T1000 (cell line): ENCODE measurements around the gene YRDC.

Experiments used
- DNase-seq: peaks from one replicate; lab custom pipeline; 2025; ENCODE audit warnings: mixed read lengths; lab: John Stamatoyannopoulos, UW

YRDC gene

GRCh38 chr1:37807555-37808368 is at the start of gene YRDC, which contains the start of gene C1orf122:
YRDC (minus strand) TSS chr1:37808208; CDS start chr1:37808180, 28 bp downstream.
C1orf122 (plus strand) TSS chr1:37807790; CDS start chr1:37808405, 615 bp downstream.
- peak; percentile 81 for DNase-seq

GRCh38 chr1:37854406-37854805 is 46.4 kb upstream of the YRDC start:
- DNase-seq, result no peak

- DNase-seq, result no peak
Measured at GRCh38 chr1:37853157-37853556, 45.1 kb upstream of the YRDC start.

- no peak for DNase-seq
Measured at GRCh38 chr1:37851782-37852210, 43.8 kb upstream of the YRDC start.

GRCh38 chr1:37851262-37851661 is 43.3 kb upstream of the YRDC start:
- no peak for DNase-seq

GRCh38 chr1:37850352-37850955 is 42.4 kb upstream of the YRDC start:
- no peak for DNase-seq

- no peak for DNase-seq
Measured at GRCh38 chr1:37849480-37849879, 41.5 kb upstream of the YRDC start.

- DNase-seq, result no peak
Measured at GRCh38 chr1:37846647-37847339, 38.8 kb upstream of the YRDC start.

GRCh38 chr1:37845786-37846185 is 37.8 kb upstream of the YRDC start:
- DNase-seq, result no peak

- DNase-seq, result no peak
Measured at GRCh38 chr1:37845049-37845646, 37.1 kb upstream of the YRDC start.

- DNase-seq, result no peak
Measured at GRCh38 chr1:37844536-37844935, 36.5 kb upstream of the YRDC start.

- no peak for DNase-seq
Measured at GRCh38 chr1:37841652-37842051, 33.6 kb upstream of the YRDC start.

GRCh38 chr1:37840711-37841110 is 32.7 kb upstream of the YRDC start:
- DNase-seq, result no peak

- no peak for DNase-seq
Measured at GRCh38 chr1:37839676-37840075, 31.7 kb upstream of the YRDC start.

- no peak for DNase-seq
Measured at GRCh38 chr1:37836788-37837187, 28.8 kb upstream of the YRDC start.

GRCh38 chr1:37831809-37832208 is 23.8 kb upstream of the YRDC start:
- DNase-seq, result no peak

GRCh38 chr1:37831109-37831508 is 23.1 kb upstream of the YRDC start:
- no peak for DNase-seq

GRCh38 chr1:37828410-37829074 is 20.5 kb upstream of the YRDC start:
- DNase-seq, result no peak

GRCh38 chr1:37825506-37825905 is 17.5 kb upstream of the YRDC start:
- DNase-seq, result no peak

GRCh38 chr1:37824001-37824400 is 16.0 kb upstream of the YRDC start:
- DNase-seq, result no peak

GRCh38 chr1:37822906-37823815 is 15.2 kb upstream of the YRDC start:
- DNase-seq, result no peak
